ENCODE results near the gene ACVR2B.

Gene ACVR2B

GRCh38 chr3:38487323-38487722 lies 33.6 kb downstream of the ACVR2B start:
- no peak for DNase-seq (ENCODE audit: low read depth)

- no peak for DNase-seq (ENCODE audit: low read depth)
These were observed 35.3 kb downstream of the ACVR2B start for GRCh38 chr3:38488949-38489348.

GRCh38 chr3:38489766-38490165 lies 36.1 kb downstream of the ACVR2B start:
- DNase-seq (ENCODE audit: low read depth) = no peak

- DNase-seq (ENCODE audit: low read depth) = no peak
These were observed 36.8 kb downstream of the ACVR2B start for GRCh38 chr3:38490281-38491030.

- no peak for DNase-seq (ENCODE audit: low read depth)
These were observed 37.5 kb downstream of the ACVR2B start for GRCh38 chr3:38491215-38491614.

- no peak for DNase-seq (ENCODE audit: low read depth)
These were observed 39.3 kb downstream of the ACVR2B start for GRCh38 chr3:38493031-38493430.

- DNase-seq (ENCODE audit: low read depth) = peak; percentile 92
These were observed 42.6 kb downstream of the ACVR2B start, which contains the start of gene EXOG for GRCh38 chr3:38496131-38496910. Gene EXOG (plus strand): TSS chr3:38496340. CDS start chr3:38496368, 28 bp downstream.

- DNase-seq (ENCODE audit: low read depth) = no peak
These were observed 43.3 kb downstream of the ACVR2B start for GRCh38 chr3:38497031-38497430.

- no peak for DNase-seq (ENCODE audit: low read depth)
These were observed 47.2 kb downstream of the ACVR2B start for GRCh38 chr3:38500688-38501417.

GRCh38 chr3:38507120-38507519 lies 53.4 kb downstream of the ACVR2B start:
- DNase-seq (ENCODE audit: low read depth) = no peak

- DNase-seq (ENCODE audit: low read depth) = no peak
These were observed 56.0 kb downstream of the ACVR2B start for GRCh38 chr3:38509732-38510131.

GRCh38 chr3:38510631-38511030 lies 56.9 kb downstream of the ACVR2B start:
- DNase-seq (ENCODE audit: low read depth) = no peak

GRCh38 chr3:38511546-38511945 lies 57.9 kb downstream of the ACVR2B start:
- no peak for DNase-seq (ENCODE audit: low read depth)

- DNase-seq (ENCODE audit: low read depth) = no peak
These were observed 61.7 kb downstream of the ACVR2B start for GRCh38 chr3:38515367-38515766.

GRCh38 chr3:38516669-38517068 lies 63.0 kb downstream of the ACVR2B start:
- DNase-seq (ENCODE audit: low read depth) = no peak

GRCh38 chr3:38519000-38519399 lies 65.3 kb downstream of the ACVR2B start:
- DNase-seq (ENCODE audit: low read depth) = no peak

GRCh38 chr3:38519651-38520050 lies 66.0 kb downstream of the ACVR2B start:
- no peak for DNase-seq (ENCODE audit: low read depth)

GRCh38 chr3:38521391-38521987 lies 67.8 kb downstream of the ACVR2B start:
- DNase-seq (ENCODE audit: low read depth) = peak; percentile 53

- DNase-seq (ENCODE audit: low read depth) = no peak
These were observed 68.3 kb downstream of the ACVR2B start for GRCh38 chr3:38522002-38522401.

- no peak for DNase-seq (ENCODE audit: low read depth)
These were observed 70.5 kb downstream of the ACVR2B start for GRCh38 chr3:38524141-38524739.

- no peak for DNase-seq (ENCODE audit: low read depth)
These were observed 73.1 kb downstream of the ACVR2B start for GRCh38 chr3:38526792-38527191.

GRCh38 chr3:38528457-38528856 lies 74.8 kb downstream of the ACVR2B start:
- no peak for DNase-seq (ENCODE audit: low read depth)

Data from T follicular helper cell (primary cell).